ENCODE measurements around the gene IGFN1. TPM values are rescaled to one million over a fixed set of nuclear protein-coding genes. Genes with fewer than 3 reads are reported as not detected.

IGFN1 gene
- polyA plus RNA-seq, 1 donor from 2014 or later: not detected

DNA sequence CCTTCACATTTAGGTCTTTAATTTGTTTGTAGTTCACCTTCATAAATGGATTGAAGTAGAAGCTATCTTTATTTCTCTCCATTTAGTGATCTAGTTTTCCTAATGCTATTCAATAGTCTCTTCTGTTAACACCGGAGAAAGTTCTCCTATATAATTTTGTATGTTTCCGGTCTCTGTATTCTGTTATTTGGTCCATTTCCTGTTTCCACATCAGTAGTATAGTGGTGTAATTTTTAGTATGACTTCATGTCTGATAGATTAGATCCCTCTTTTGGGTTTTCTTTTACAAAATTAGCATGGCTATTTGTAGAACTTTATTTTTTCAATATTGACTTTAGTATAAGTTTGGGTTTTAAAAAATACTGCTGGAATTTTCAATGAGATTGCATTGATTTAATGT, 51.1 kb downstream of the IGFN1 start:
- Histone ChIP-seq H3K9ac (ENCODE audit: low read length) (no peak overlapping the region), H3K36me3 (ENCODE audit: insufficient read depth, low read length) (no peaks in the 10 kb centered on the region), H2AFZ (ENCODE audit: low read depth, low read length) (no peak overlapping the region), H3K9me3 (ENCODE audit: low read length) (no peaks in the 10 kb centered on the region), H4K20me1 (ENCODE audit: insufficient read depth) (no peaks in the 10 kb centered on the region), H3K4me3 (ENCODE audit: low read length) (no peak overlapping the region), H3K27me3 (ENCODE audit: insufficient read depth, low read depth, low read length) (no peaks in the 10 kb centered on the region), H3K79me2 (replicated peaks; ENCODE audit: insufficient read depth, low read length) (no peaks in the 10 kb centered on the region), H3K9me2 (ENCODE audit: insufficient read depth, low read length) (no peaks in the 10 kb centered on the region), H3K4me2 (ENCODE audit: low read length) (no peak overlapping the region), H3F3A (ENCODE audit: insufficient read depth, low read length, poor library complexity, severe bottlenecking) (no peaks in the 10 kb centered on the region), H3K27ac (ENCODE audit: low read length) (no peak overlapping the region)
- TF ChIP-seq, protein P1, sequence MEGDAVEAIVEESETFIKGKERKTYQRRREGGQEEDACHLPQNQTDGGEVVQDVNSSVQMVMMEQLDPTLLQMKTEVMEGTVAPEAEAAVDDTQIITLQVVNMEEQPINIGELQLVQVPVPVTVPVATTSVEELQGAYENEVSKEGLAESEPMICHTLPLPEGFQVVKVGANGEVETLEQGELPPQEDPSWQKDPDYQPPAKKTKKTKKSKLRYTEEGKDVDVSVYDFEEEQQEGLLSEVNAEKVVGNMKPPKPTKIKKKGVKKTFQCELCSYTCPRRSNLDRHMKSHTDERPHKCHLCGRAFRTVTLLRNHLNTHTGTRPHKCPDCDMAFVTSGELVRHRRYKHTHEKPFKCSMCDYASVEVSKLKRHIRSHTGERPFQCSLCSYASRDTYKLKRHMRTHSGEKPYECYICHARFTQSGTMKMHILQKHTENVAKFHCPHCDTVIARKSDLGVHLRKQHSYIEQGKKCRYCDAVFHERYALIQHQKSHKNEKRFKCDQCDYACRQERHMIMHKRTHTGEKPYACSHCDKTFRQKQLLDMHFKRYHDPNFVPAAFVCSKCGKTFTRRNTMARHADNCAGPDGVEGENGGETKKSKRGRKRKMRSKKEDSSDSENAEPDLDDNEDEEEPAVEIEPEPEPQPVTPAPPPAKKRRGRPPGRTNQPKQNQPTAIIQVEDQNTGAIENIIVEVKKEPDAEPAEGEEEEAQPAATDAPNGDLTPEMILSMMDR (IDR thresholded peaks at IDR 0.05; ENCODE audit: poor library complexity, severe bottlenecking): no peak
- TF ChIP-seq RAD21 (conservative IDR thresholded peaks at IDR 0.05): no peak
- no peak for TF ChIP-seq EZH2 (IDR thresholded peaks at IDR 0.05; ENCODE audit: borderline replicate concordance, insufficient read depth, low read length, poor library complexity, severe bottlenecking)
- TF ChIP-seq MXI1 (conservative IDR thresholded peaks at IDR 0.05; ENCODE audit: poor library complexity, severe bottlenecking): no peak
- TF ChIP-seq, protein P2, sequence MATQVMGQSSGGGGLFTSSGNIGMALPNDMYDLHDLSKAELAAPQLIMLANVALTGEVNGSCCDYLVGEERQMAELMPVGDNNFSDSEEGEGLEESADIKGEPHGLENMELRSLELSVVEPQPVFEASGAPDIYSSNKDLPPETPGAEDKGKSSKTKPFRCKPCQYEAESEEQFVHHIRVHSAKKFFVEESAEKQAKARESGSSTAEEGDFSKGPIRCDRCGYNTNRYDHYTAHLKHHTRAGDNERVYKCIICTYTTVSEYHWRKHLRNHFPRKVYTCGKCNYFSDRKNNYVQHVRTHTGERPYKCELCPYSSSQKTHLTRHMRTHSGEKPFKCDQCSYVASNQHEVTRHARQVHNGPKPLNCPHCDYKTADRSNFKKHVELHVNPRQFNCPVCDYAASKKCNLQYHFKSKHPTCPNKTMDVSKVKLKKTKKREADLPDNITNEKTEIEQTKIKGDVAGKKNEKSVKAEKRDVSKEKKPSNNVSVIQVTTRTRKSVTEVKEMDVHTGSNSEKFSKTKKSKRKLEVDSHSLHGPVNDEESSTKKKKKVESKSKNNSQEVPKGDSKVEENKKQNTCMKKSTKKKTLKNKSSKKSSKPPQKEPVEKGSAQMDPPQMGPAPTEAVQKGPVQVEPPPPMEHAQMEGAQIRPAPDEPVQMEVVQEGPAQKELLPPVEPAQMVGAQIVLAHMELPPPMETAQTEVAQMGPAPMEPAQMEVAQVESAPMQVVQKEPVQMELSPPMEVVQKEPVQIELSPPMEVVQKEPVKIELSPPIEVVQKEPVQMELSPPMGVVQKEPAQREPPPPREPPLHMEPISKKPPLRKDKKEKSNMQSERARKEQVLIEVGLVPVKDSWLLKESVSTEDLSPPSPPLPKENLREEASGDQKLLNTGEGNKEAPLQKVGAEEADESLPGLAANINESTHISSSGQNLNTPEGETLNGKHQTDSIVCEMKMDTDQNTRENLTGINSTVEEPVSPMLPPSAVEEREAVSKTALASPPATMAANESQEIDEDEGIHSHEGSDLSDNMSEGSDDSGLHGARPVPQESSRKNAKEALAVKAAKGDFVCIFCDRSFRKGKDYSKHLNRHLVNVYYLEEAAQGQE (IDR thresholded peaks at IDR 0.05; ENCODE audit: borderline replicate concordance): no peak
- TF ChIP-seq POLR2AphosphoS5 (IDR thresholded peaks at IDR 0.05): no peak
- no peak for TF ChIP-seq SMC3 (conservative IDR thresholded peaks at IDR 0.05; ENCODE audit: poor library complexity)
- TF ChIP-seq EP300 (conservative IDR thresholded peaks at IDR 0.05; ENCODE audit: poor library complexity, severe bottlenecking): no peak
- TF ChIP-seq TAF1 (IDR thresholded peaks at IDR 0.05; ENCODE audit: low read depth): no peak

DNA sequence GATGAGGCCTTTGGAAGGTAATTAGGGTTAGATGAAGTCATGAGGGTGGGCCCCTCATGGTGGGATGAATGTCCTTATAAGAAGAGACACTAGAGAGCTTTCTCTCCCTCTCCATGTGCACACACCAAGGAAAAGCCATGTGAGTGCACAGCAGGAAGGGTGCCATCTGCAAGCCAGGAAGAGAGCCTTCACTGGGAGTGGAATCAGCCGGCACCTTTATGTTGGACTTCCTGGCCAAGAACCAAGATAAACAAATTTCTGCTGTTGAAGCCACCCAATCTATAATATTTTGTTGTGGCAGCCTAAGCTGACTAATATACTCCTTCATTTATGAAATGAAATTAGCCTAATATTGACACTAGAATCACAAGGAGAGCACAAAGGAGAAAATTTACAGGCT, 54.5 kb downstream of the IGFN1 start:
- no peak overlapping the region for H3K4me3 ChIP-seq (ENCODE audit: low read length)
- H3K27ac ChIP-seq (ENCODE audit: low read length): no peak overlapping the region
- H3K9me2 ChIP-seq (ENCODE audit: insufficient read depth, low read length): no peaks in the 10 kb centered on the region
- H3F3A ChIP-seq (ENCODE audit: insufficient read depth, low read length, poor library complexity, severe bottlenecking): no peaks in the 10 kb centered on the region
- no peak overlapping the region for H3K9ac ChIP-seq (ENCODE audit: low read length)
- no peak overlapping the region for H2AFZ ChIP-seq (ENCODE audit: low read depth, low read length)
- TF ChIP-seq EP300 (conservative IDR thresholded peaks at IDR 0.05; ENCODE audit: poor library complexity, severe bottlenecking) (no peak), EZH2 (IDR thresholded peaks at IDR 0.05; ENCODE audit: borderline replicate concordance, insufficient read depth, low read length, poor library complexity, severe bottlenecking) (no peak)
- TF ChIP-seq, protein P2 (IDR thresholded peaks at IDR 0.05; ENCODE audit: borderline replicate concordance): no peak
- TF ChIP-seq, protein P1 (IDR thresholded peaks at IDR 0.05; ENCODE audit: poor library complexity, severe bottlenecking): no peak
- no peaks in the 10 kb centered on the region for H3K9me3 ChIP-seq (ENCODE audit: low read length)
- H3K36me3 ChIP-seq (ENCODE audit: insufficient read depth, low read length): no peaks in the 10 kb centered on the region
- H3K27me3 ChIP-seq (ENCODE audit: insufficient read depth, low read depth, low read length): no peaks in the 10 kb centered on the region
- no peak overlapping the region for H3K4me2 ChIP-seq (ENCODE audit: low read length)
- no peaks in the 10 kb centered on the region for H3K79me2 ChIP-seq (replicated peaks; ENCODE audit: insufficient read depth, low read length)
- no peaks in the 10 kb centered on the region for H4K20me1 ChIP-seq (ENCODE audit: insufficient read depth)
